SK-N-SH treated with all-trans-retinoic acid at 6 μM for 48 hours (cell line): ENCODE data around the gene CYB561.

ENCODE experiments used
- ATAC-seq: fragments of 200-7000 bp; cut with Tn5 transposase; 3 replicates; pipeline ENCODE4 v1.9.1; 2020; ENCODE audit warnings: mild to moderate bottlenecking, moderate library complexity
- CSDC2 ChIP-seq: fragments of 250-450 bp; sonication (Bioruptor Pico); IDR thresholded peaks from 2 replicates; pipeline ENCODE4 v1.5.0; 2020; ENCODE audit warnings: mild to moderate bottlenecking, moderate library complexity
- ESRRG ChIP-seq: fragments of 250-450 bp; sonication (Bioruptor Pico); IDR thresholded peaks from 2 replicates; pipeline ENCODE4 v1.6.1; 2021; ENCODE audit warnings: mild to moderate bottlenecking
- GLIS3 ChIP-seq: fragments of 250-450 bp; sonication (Bioruptor Pico); IDR thresholded peaks from 2 replicates; pipeline ENCODE4 v1.5.0; 2020; ENCODE audit warnings: mild to moderate bottlenecking, moderate library complexity
- ISL1 ChIP-seq: fragments of 250-450 bp; sonication (Bioruptor Pico); IDR thresholded peaks from 2 replicates; pipeline ENCODE4 v2.1.2; 2022; ENCODE audit warnings: mild to moderate bottlenecking, moderate library complexity
- OSR1 ChIP-seq: fragments of 250-450 bp; sonication (Bioruptor Pico); IDR thresholded peaks from 2 replicates; pipeline ENCODE4 v1.8.0; 2022; ENCODE audit warnings: moderate library complexity, mild to moderate bottlenecking, inconsistent platforms
- PPARA ChIP-seq: fragments of 250-450 bp; sonication (Bioruptor Pico); IDR thresholded peaks from 2 replicates; pipeline ENCODE4 v1.5.0; 2020; ENCODE audit warnings: mild to moderate bottlenecking, borderline replicate concordance
- RARB ChIP-seq: fragments of 250-450 bp; sonication (Bioruptor Pico); IDR thresholded peaks from 2 replicates; pipeline ENCODE4 v1.8.0; 2021; ENCODE audit warnings: mild to moderate bottlenecking, moderate library complexity
- TCF4 ChIP-seq: fragments of 250-450 bp; sonication (Bioruptor Pico); IDR thresholded peaks from 2 replicates; pipeline ENCODE4 v1.8.0; 2021; ENCODE audit warnings: mild to moderate bottlenecking, moderate library complexity, borderline replicate concordance
- TOX ChIP-seq: fragments of 250-450 bp; sonication (Bioruptor Pico); IDR thresholded peaks from 2 replicates; pipeline ENCODE4 v1.8.0; 2021; ENCODE audit warnings: mild to moderate bottlenecking, moderate library complexity, borderline replicate concordance
- ZC3H10 ChIP-seq: fragments of 250-450 bp; sonication (Bioruptor Pico); IDR thresholded peaks from 2 replicates; pipeline ENCODE4 v1.5.1; 2021; ENCODE audit warnings: mild to moderate bottlenecking, moderate library complexity
- ZFP3 ChIP-seq: fragments of 250-450 bp; sonication (Bioruptor Pico); IDR thresholded peaks from 2 replicates; pipeline ENCODE4 v1.5.0; 2020; ENCODE audit warnings: mild to moderate bottlenecking, moderate library complexity
- ZFP30 ChIP-seq: fragments of 450-650 bp; formaldehyde crosslinking; IDR thresholded peaks from 2 replicates; pipeline ENCODE4 v1.5.0; 2022; ENCODE audit warnings: mild to moderate bottlenecking, moderate library complexity
- ZNF565 ChIP-seq: fragments of 450-650 bp; formaldehyde crosslinking; conservative IDR thresholded peaks from 2 replicates; pipeline ENCODE4 v1.5.0; 2020; ENCODE audit warnings: low read depth, mild to moderate bottlenecking, moderate library complexity
- ZNF70 ChIP-seq: fragments of 450-650 bp; formaldehyde crosslinking; IDR thresholded peaks from 2 replicates; pipeline ENCODE4 v1.5.0; 2020; ENCODE audit warnings: mild to moderate bottlenecking, moderate library complexity
- ZNF8 ChIP-seq: fragments of 450-650 bp; formaldehyde crosslinking; IDR thresholded peaks from 2 replicates; pipeline ENCODE4 v1.5.0; 2020; ENCODE audit warnings: mild to moderate bottlenecking, moderate library complexity
- TF ChIP-seq, protein P1 (sequence below): fragments of 250-450 bp; sonication (Bioruptor Pico); IDR thresholded peaks from 2 replicates; pipeline ENCODE4 v1.5.1; 2021; ENCODE audit warnings: mild to moderate bottlenecking, moderate library complexity
- TF ChIP-seq, protein P2 (sequence below): fragments of 250-450 bp; sonication (Bioruptor Pico); IDR thresholded peaks from 2 replicates; pipeline ENCODE4 v1.5.1; 2020; ENCODE audit warnings: low read depth, mild to moderate bottlenecking, moderate library complexity
- TF ChIP-seq, protein P3 (sequence below): fragments of 250-450 bp; sonication (Bioruptor Pico); IDR thresholded peaks from 2 replicates; pipeline ENCODE4 v1.8.0; 2020; ENCODE audit warnings: mild to moderate bottlenecking, moderate library complexity, borderline replicate concordance
- TF ChIP-seq, protein P4 (sequence below): fragments of 250-450 bp; sonication (Bioruptor Pico); IDR thresholded peaks from 2 replicates; pipeline ENCODE4 v1.8.0; 2021; ENCODE audit warnings: low read depth, mild to moderate bottlenecking, moderate library complexity, borderline replicate concordance
- TF ChIP-seq, protein P5 (sequence below): fragments of 250-450 bp; sonication (Bioruptor Pico); IDR thresholded peaks from 2 replicates; pipeline ENCODE4 v1.5.0; 2020; ENCODE audit warnings: mild to moderate bottlenecking, moderate library complexity

Gene CYB561

DNA sequence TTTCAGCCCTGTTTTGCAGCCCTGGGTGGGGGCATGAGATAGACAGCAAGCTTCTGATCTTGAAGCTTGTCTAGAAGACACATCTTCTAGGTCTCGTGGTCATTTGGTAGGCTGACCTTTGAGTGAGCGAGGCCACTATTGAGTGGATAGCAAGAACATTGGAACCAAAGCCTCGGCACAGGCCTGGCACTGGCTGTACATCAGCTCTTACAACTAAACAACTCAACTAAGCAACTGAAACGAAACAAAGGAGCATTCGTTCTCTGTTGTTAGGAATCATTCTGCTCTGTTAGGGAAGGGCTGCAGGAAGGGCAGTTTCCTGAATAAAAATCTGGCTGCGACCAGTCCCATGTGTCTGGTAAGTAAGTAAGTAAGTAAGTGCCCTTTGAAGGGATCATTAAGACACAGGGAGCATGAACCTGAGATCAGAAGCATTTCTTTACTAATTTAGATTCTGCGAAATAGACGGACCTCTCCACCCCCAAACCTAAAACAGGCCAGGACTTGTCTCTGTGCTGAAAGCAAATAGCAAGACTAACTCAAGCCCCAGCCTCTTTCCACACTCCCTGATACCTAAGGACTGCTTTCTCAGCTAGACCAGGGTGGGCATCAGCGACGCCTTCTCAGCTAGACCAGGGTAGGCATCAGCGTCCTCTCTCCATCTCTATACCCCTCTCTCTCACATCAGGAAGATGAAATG lies 22.7 kb downstream of the CYB561 start:
- ATAC-seq, result no peak

DNA sequence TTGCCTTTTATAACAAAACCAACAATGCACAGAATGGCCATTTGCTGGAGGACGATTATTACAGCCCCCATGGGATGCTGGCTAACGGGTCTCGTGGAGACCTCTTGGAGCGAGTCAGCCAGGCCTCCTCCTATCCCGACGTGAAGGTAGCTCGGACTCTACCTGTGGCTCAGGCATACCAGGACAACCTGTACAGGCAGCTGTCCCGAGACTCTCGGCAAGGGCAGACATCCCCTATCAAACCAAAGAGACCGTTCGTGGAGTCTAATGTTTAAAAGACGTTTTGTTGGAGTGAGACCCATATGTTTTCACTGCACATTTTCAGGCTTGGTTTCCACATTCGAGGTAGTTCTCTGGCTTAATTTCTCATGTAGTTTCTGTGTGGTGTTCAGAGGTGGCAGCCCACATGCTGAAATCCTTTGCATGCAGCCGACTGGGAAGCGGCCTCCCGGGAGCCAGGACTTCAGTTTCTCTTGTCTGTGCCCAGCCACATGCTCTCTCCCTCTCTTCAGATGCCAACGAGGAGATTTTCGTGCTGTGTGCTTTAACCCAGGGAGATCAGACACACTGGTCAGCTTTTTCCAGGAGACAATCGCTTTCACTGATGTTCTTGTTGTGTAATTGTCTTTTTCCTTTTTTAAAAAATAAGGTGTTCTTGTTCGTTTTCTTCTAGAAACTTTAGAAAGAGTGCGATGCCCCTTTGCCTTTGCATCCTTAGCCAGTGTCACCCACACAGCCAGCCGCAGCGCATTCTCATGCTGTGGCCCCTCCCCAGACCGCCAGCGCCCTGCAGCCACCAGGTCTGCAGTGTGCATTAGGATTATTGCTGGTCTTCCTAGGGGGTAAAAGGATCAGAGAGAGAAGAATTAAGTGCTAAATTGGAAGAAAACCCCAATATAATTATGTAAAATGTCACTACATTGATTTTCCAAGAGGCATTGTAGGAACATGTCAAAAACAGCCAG lies 24.1 kb downstream of the CYB561 start:
- ATAC-seq, result no peak
- no peak for TF ChIP-seq PPARA (CRISPR knock-in tag)
- no peak for TF ChIP-seq OSR1 (CRISPR knock-in tag)
- no peak for TF ChIP-seq ZNF8 (CRISPR knock-in tag)
- no peak for TF ChIP-seq ZFP3 (CRISPR knock-in tag)
- TF ChIP-seq, protein P1, sequence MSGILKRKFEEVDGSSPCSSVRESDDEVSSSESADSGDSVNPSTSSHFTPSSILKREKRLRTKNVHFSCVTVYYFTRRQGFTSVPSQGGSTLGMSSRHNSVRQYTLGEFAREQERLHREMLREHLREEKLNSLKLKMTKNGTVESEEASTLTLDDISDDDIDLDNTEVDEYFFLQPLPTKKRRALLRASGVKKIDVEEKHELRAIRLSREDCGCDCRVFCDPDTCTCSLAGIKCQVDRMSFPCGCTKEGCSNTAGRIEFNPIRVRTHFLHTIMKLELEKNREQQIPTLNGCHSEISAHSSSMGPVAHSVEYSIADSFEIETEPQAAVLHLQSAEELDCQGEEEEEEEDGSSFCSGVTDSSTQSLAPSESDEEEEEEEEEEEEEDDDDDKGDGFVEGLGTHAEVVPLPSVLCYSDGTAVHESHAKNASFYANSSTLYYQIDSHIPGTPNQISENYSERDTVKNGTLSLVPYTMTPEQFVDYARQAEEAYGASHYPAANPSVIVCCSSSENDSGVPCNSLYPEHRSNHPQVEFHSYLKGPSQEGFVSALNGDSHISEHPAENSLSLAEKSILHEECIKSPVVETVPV (CRISPR knock-in tag), result no peak
- TF ChIP-seq ZFP30 (CRISPR knock-in tag), result no peak
- no peak for TF ChIP-seq CSDC2 (CRISPR knock-in tag)
- no peak for TF ChIP-seq ISL1 (CRISPR knock-in tag)
- TF ChIP-seq, protein P2, sequence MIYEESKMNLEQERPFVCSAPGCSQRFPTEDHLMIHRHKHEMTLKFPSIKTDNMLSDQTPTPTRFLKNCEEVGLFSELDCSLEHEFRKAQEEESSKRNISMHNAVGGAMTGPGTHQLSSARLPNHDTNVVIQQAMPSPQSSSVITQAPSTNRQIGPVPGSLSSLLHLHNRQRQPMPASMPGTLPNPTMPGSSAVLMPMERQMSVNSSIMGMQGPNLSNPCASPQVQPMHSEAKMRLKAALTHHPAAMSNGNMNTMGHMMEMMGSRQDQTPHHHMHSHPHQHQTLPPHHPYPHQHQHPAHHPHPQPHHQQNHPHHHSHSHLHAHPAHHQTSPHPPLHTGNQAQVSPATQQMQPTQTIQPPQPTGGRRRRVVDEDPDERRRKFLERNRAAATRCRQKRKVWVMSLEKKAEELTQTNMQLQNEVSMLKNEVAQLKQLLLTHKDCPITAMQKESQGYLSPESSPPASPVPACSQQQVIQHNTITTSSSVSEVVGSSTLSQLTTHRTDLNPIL (CRISPR knock-in tag), result no peak
- no peak for TF ChIP-seq RARB (CRISPR knock-in tag)
- TF ChIP-seq GLIS3 (CRISPR knock-in tag), result no peak
- no peak for TF ChIP-seq TOX

More for the DNA sequence above, 22.7 kb downstream of the CYB561 start:
- TF ChIP-seq ESRRG (no peak), RARB (CRISPR knock-in tag) (no peak), ZNF8 (CRISPR knock-in tag) (no peak), ZNF565 (no peak), ZNF70 (CRISPR knock-in tag) (no peak), ZC3H10 (CRISPR knock-in tag) (no peak), ZFP3 (CRISPR knock-in tag) (no peak), OSR1 (CRISPR knock-in tag) (no peak), ZFP30 (CRISPR knock-in tag) (no peak), PPARA (CRISPR knock-in tag) (no peak), CSDC2 (CRISPR knock-in tag) (no peak), TCF4 (CRISPR knock-in tag) (no peak)
- TF ChIP-seq, protein P2 (CRISPR knock-in tag), result no peak
- TF ChIP-seq, protein P3, sequence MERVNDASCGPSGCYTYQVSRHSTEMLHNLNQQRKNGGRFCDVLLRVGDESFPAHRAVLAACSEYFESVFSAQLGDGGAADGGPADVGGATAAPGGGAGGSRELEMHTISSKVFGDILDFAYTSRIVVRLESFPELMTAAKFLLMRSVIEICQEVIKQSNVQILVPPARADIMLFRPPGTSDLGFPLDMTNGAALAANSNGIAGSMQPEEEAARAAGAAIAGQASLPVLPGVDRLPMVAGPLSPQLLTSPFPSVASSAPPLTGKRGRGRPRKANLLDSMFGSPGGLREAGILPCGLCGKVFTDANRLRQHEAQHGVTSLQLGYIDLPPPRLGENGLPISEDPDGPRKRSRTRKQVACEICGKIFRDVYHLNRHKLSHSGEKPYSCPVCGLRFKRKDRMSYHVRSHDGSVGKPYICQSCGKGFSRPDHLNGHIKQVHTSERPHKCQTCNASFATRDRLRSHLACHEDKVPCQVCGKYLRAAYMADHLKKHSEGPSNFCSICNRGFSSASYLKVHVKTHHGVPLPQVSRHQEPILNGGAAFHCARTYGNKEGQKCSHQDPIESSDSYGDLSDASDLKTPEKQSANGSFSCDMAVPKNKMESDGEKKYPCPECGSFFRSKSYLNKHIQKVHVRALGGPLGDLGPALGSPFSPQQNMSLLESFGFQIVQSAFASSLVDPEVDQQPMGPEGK (CRISPR knock-in tag), result no peak
- TF ChIP-seq, protein P4, sequence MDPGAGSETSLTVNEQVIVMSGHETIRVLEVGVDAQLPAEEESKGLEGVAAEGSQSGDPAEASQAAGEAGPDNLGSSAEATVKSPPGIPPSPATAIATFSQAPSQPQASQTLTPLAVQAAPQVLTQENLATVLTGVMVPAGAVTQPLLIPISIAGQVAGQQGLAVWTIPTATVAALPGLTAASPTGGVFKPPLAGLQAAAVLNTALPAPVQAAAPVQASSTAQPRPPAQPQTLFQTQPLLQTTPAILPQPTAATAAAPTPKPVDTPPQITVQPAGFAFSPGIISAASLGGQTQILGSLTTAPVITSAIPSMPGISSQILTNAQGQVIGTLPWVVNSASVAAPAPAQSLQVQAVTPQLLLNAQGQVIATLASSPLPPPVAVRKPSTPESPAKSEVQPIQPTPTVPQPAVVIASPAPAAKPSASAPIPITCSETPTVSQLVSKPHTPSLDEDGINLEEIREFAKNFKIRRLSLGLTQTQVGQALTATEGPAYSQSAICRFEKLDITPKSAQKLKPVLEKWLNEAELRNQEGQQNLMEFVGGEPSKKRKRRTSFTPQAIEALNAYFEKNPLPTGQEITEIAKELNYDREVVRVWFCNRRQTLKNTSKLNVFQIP (CRISPR knock-in tag), result no peak
- TF ChIP-seq, protein P1 (CRISPR knock-in tag), result no peak
- TF ChIP-seq, protein P5, sequence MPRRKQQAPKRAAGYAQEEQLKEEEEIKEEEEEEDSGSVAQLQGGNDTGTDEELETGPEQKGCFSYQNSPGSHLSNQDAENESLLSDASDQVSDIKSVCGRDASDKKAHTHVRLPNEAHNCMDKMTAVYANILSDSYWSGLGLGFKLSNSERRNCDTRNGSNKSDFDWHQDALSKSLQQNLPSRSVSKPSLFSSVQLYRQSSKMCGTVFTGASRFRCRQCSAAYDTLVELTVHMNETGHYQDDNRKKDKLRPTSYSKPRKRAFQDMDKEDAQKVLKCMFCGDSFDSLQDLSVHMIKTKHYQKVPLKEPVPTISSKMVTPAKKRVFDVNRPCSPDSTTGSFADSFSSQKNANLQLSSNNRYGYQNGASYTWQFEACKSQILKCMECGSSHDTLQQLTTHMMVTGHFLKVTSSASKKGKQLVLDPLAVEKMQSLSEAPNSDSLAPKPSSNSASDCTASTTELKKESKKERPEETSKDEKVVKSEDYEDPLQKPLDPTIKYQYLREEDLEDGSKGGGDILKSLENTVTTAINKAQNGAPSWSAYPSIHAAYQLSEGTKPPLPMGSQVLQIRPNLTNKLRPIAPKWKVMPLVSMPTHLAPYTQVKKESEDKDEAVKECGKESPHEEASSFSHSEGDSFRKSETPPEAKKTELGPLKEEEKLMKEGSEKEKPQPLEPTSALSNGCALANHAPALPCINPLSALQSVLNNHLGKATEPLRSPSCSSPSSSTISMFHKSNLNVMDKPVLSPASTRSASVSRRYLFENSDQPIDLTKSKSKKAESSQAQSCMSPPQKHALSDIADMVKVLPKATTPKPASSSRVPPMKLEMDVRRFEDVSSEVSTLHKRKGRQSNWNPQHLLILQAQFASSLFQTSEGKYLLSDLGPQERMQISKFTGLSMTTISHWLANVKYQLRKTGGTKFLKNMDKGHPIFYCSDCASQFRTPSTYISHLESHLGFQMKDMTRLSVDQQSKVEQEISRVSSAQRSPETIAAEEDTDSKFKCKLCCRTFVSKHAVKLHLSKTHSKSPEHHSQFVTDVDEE (CRISPR knock-in tag), result no peak
